Karpas-422 (cell line): ENCODE measurements around the gene TEX35. TPM values are rescaled to one million over a fixed set of nuclear protein-coding genes. Genes with fewer than 3 reads are reported as not detected.

ENCODE experiments used
- DNase-seq: peaks from one replicate; pipeline ENCODE4 v3.0.0-alpha.2; 2015
- H2AFZ ChIP-seq: fragments of 200-600 bp; sonication (generic); 2 replicates; pipeline ENCODE4 v1.6.1; 2014; ENCODE audit warnings: antibody characterized with exemption, low read length, mixed read lengths
- H3K27ac ChIP-seq: fragments of 200-600 bp; sonication (generic); 2 replicates; pipeline ENCODE4 v1.5.1; 2014; ENCODE audit warnings: mild to moderate bottlenecking, low read length, moderate library complexity
- H3K27me3 ChIP-seq: fragments of 200-600 bp; sonication (generic); 2 replicates; pipeline ENCODE4 v1.6.1; 2014; ENCODE audit warnings: low read length, mixed read lengths
- H3K36me3 ChIP-seq: fragments of 200-600 bp; sonication (generic); 2 replicates; pipeline ENCODE4 v1.6.1; 2014; ENCODE audit warnings: low read length, mixed read lengths; ENCODE audit not compliant: insufficient read depth
- H3K4me1 ChIP-seq: fragments of 200-600 bp; sonication (generic); 2 replicates; pipeline ENCODE4 v1.6.1; 2014; ENCODE audit warnings: mild to moderate bottlenecking, low read length, mixed read lengths
- H3K4me2 ChIP-seq: fragments of 200-600 bp; sonication (generic); 2 replicates; pipeline ENCODE4 v1.6.1; 2014; ENCODE audit warnings: low read length, low read depth, mild to moderate bottlenecking; ENCODE audit not compliant: poor library complexity, severe bottlenecking
- H3K4me3 ChIP-seq: fragments of 200-600 bp; sonication (generic); 2 replicates; pipeline ENCODE4 v1.5.1; 2014; ENCODE audit warnings: mild to moderate bottlenecking, antibody characterized with exemption, low read length, mixed read lengths
- H3K79me2 ChIP-seq: fragments of 200-600 bp; sonication (generic); 2 replicates; pipeline ENCODE4 v1.6.1; 2014; ENCODE audit warnings: mild to moderate bottlenecking, low read length, mixed read lengths
- H3K9ac ChIP-seq: fragments of 200-600 bp; sonication (generic); 2 replicates; pipeline ENCODE4 v1.6.0; 2014; ENCODE audit warnings: low read length
- H3K9me2 ChIP-seq: fragments of 200-600 bp; sonication (generic), shearing (Covaris generic); replicated peaks from 2 replicates; pipeline ENCODE4 v1.6.0; 2014; ENCODE audit warnings: mild to moderate bottlenecking, low read length, moderate library complexity; ENCODE audit not compliant: insufficient read depth
- H3K9me3 ChIP-seq: fragments of 300-700, 200-600 bp; sonication (generic); 2 replicates; pipeline ENCODE4 v1.6.1; 2014; ENCODE audit warnings: low read length, mixed read lengths
- H4K20me1 ChIP-seq: fragments of 200-600 bp; sonication (generic); 2 replicates; pipeline ENCODE4 v1.6.1; 2014; ENCODE audit warnings: mild to moderate bottlenecking, antibody characterized with exemption, low read length, low read depth; ENCODE audit not compliant: insufficient read depth
- small RNA-seq: library from RNA; depleted of rRNA; stranded (forward); fragments of <200 nt; gene quantifications from one replicate; pipeline ENCODE3, GENCODE V24; 2014
- total RNA-seq: library from RNA; depleted of rRNA; stranded (reverse); fragments of >200 nt; shearing (Covaris generic); gene quantifications from 2 replicates; pipeline ENCODE4 v1.2.3, GENCODE V29; 2014; ENCODE audit warnings: low replicate concordance; rRNA removed

The TEX35 gene
- total RNA-seq, 1 experiment from 2014 or later = 0.26 TPM

- Histone ChIP-seq H3K27ac (no peak overlapping the region), H3K9me3 (no peaks in the 10 kb centered on the region), H3K79me2 (peaks cover 7% of the 10 kb centered on the region; the same call in 1 of the 2 replicates), H3K4me2 (no peak overlapping the region), H4K20me1 (no peaks in the 10 kb centered on the region), H3K36me3 (no peaks in the 10 kb centered on the region; the same call in 1 of the 2 replicates), H3K9me2 (no peaks in the 10 kb centered on the region), H3K4me1 (peaks cover 33% of the 10 kb centered on the region), H2AFZ (no peak overlapping the region), H3K4me3 (no peak overlapping the region), H3K9ac (no peak overlapping the region), H3K27me3 (no peaks in the 10 kb centered on the region)
- no peak for DNase-seq
Measured at GRCh38 chr1:178566187-178566586, 53.3 kb downstream of the TEX35 start.

- Histone ChIP-seq H3K79me2 (peaks cover 18% of the 10 kb centered on the region), H3K27me3 (no peaks in the 10 kb centered on the region), H3K27ac (peak overlapping the region; percentile 99)
Measured at GRCh38 chr1:178571807-178572206, 58.9 kb downstream of the TEX35 start.

More at GRCh38 chr1:178571807-178572206, 58.9 kb downstream of the TEX35 start:
- Histone ChIP-seq H3K4me3 (no peak overlapping the region), H3K9me3 (no peaks in the 10 kb centered on the region), H3K9ac (no peak overlapping the region), H3K4me1 (peaks cover 53% of the 10 kb centered on the region), H3K36me3 (peaks cover 6% of the 10 kb centered on the region; the same call in 1 of the 2 replicates), H4K20me1 (no peaks in the 10 kb centered on the region), H2AFZ (no peak overlapping the region), H3K4me2 (no peak overlapping the region), H3K9me2 (no peaks in the 10 kb centered on the region)
- DNase-seq = no peak

Small RNA genes within 50 kb of the gene (small RNA-seq; reads per million reads assigned to genes)
- not detected for gene RF00017
- gene RNA5SP69 = not detected

Other genes with a start within 250 kb of the TEX35 start
- gene CLEC20A, start 16.1 kb upstream of the TEX35 start, total RNA-seq = not detected in 2 replicates
- 151 and 238 TPM in 2 replicates for gene RALGPS2, start 212.1 kb downstream of the TEX35 start, total RNA-seq